GM18873 (cell line): ENCODE data around the gene DIAPH3.

Experiments
- ATAC-seq: cut with Tn5 transposase; IDR thresholded peaks from one replicate; pipeline ENCODE4 v1.9.1; 2021; ENCODE audit warnings: mild to moderate bottlenecking, moderate library complexity, moderate number of reproducible peaks; ENCODE audit not compliant: unreplicated experiment, low FRiP score

DIAPH3 gene

GRCh38 chr13:59745392-59745788 is 418.3 kb downstream of the DIAPH3 start:
- peak; percentile 48 for ATAC-seq

GRCh38 chr13:59744747-59745391 is 418.9 kb downstream of the DIAPH3 start:
- peak; percentile 35 for ATAC-seq

- no peak for ATAC-seq
These were observed 420.5 kb downstream of the DIAPH3 start for GRCh38 chr13:59743195-59743594.

- no peak for ATAC-seq
These were observed 421.3 kb downstream of the DIAPH3 start for GRCh38 chr13:59742467-59742866.

- ATAC-seq, result no peak
These were observed 424.8 kb downstream of the DIAPH3 start for GRCh38 chr13:59738921-59739320.

GRCh38 chr13:59734393-59734792 is 429.3 kb downstream of the DIAPH3 start:
- ATAC-seq, result peak; percentile 100

GRCh38 chr13:59733744-59734143 is 430.0 kb downstream of the DIAPH3 start:
- no peak for ATAC-seq

GRCh38 chr13:59730026-59730425 is 433.7 kb downstream of the DIAPH3 start:
- ATAC-seq, result no peak

- no peak for ATAC-seq
These were observed 434.7 kb downstream of the DIAPH3 start for GRCh38 chr13:59728896-59729545.

GRCh38 chr13:59721926-59722910 is 441.5 kb downstream of the DIAPH3 start:
- no peak for ATAC-seq

- ATAC-seq, result no peak
These were observed 448.1 kb downstream of the DIAPH3 start for GRCh38 chr13:59715611-59716010.

GRCh38 chr13:59710996-59711701 is 452.6 kb downstream of the DIAPH3 start:
- ATAC-seq, result no peak

- ATAC-seq, result no peak
These were observed 453.3 kb downstream of the DIAPH3 start for GRCh38 chr13:59710416-59710815.

- ATAC-seq, result no peak
These were observed 457.4 kb downstream of the DIAPH3 start for GRCh38 chr13:59706101-59706976.

- no peak for ATAC-seq
These were observed 461.5 kb downstream of the DIAPH3 start for GRCh38 chr13:59702269-59702668.

GRCh38 chr13:59701261-59701660 is 462.5 kb downstream of the DIAPH3 start:
- ATAC-seq, result no peak

GRCh38 chr13:59700281-59700680 is 463.4 kb downstream of the DIAPH3 start:
- no peak for ATAC-seq

- no peak for ATAC-seq
These were observed 467.5 kb downstream of the DIAPH3 start for GRCh38 chr13:59696271-59696670.

- no peak for ATAC-seq
These were observed 472.1 kb downstream of the DIAPH3 start for GRCh38 chr13:59691501-59692066.
